ENCODE results near the gene GANAB.
A peak's percentile ranks its signal among the peaks of the same experiment; 100 is the strongest.
"Not testable (repeated sequence)": the region's sequence is repeated elsewhere in the genome, so short reads cannot be mapped to it uniquely, and the experiment has no call there.

The GANAB gene

DNA sequence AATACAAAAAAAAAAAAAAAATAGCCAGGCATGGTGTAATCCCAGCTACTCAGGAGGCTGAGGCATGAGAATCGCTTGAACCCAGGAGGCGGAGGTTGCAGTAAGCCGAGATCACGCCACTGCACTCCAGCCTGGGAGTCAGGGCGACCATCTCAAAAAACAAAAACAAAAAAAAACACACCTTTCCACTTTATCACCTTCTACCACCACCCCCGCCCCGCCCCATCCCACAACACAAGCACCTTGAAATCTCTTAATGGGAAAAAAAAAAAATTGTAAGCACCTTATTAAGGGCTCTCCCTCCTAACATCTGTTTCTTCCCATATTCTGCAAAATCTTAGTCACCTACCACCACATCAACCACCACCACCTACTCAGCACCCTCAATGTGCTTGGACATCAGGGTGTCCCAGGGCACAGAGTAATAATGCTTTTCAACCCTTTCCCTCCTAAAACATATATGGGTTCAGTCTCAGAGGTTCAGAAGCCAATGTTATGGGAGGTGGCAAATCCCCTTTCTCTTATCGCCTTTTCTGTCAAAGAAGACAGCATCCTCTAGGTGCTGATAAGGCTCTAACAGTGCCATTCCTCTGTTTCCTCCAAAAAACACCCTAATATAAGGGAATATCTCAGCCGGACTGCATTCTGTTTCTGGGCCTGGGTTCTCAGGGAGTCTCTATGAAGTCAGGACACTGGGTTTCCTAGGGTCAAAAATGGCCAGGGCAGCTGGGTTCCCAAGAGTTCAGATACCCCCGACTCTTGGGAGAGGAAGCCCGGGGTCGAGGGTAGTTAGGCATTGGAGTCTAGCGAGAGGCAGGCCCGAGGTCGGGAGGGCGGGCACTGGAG, 6.0 kb upstream of the GANAB start:
- no peak for DNase-seq (ENCODE audit: low read depth)

DNA sequence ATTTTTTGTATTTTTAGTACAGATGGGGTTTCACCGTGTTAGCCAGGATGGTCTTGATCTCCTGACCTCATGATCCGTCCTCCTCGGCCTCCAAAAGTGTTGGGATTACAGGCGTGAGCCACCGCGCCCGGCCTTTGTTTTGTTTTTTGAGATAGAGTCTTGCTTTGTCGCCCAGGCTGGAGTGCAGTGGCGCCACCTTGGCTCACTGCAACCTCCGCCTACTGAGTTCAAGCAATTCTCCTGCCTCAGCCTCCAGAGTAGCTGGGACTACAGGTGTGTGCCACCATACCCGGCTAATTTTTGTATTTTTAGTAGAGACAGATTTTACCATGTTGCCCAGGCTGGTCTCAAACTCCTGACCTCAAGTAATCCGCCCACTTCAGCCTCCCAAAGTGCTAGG, 3.9 kb upstream of the GANAB start:
- not testable (repeated sequence) for DNase-seq (ENCODE audit: low read depth); H3K4me3 ChIP-seq (ENCODE audit: low read depth, low read length)

More for the DNA sequence above, 6.0 kb upstream of the GANAB start:
- TF ChIP-seq, protein P1, sequence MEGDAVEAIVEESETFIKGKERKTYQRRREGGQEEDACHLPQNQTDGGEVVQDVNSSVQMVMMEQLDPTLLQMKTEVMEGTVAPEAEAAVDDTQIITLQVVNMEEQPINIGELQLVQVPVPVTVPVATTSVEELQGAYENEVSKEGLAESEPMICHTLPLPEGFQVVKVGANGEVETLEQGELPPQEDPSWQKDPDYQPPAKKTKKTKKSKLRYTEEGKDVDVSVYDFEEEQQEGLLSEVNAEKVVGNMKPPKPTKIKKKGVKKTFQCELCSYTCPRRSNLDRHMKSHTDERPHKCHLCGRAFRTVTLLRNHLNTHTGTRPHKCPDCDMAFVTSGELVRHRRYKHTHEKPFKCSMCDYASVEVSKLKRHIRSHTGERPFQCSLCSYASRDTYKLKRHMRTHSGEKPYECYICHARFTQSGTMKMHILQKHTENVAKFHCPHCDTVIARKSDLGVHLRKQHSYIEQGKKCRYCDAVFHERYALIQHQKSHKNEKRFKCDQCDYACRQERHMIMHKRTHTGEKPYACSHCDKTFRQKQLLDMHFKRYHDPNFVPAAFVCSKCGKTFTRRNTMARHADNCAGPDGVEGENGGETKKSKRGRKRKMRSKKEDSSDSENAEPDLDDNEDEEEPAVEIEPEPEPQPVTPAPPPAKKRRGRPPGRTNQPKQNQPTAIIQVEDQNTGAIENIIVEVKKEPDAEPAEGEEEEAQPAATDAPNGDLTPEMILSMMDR (IDR thresholded peaks at IDR 0.05; ENCODE audit: control insufficient read depth, extremely low read depth, insufficient read depth) = no peak
- peak overlapping the region; percentile 87 for H3K4me3 ChIP-seq (ENCODE audit: low read depth, low read length)

DNA sequence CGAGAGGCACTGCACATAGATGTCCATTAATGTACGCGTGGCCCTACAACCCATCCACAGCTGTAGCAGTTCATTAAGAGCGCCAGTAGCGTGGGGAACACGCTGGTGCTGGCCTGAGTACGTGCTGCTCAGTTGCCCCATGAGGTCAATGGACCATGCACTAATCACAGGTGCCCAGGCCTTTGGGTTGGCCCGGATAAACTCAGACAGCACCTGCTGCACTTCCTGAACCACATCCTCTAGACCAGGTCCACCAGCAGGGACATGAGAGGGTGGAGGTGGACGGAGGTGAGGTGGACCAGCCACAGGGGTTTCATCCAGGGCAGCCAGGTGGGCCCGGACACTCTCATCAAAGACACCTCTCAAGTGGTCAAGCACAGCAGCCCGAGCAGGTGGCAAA, 3.1 kb upstream of the GANAB start:
- H3K4me3 ChIP-seq (ENCODE audit: low read depth, low read length) = no peak overlapping the region
- DNase-seq (ENCODE audit: low read depth) = no peak
- TF ChIP-seq, protein P1 (IDR thresholded peaks at IDR 0.05; ENCODE audit: control insufficient read depth, extremely low read depth, insufficient read depth) = no peak

DNA sequence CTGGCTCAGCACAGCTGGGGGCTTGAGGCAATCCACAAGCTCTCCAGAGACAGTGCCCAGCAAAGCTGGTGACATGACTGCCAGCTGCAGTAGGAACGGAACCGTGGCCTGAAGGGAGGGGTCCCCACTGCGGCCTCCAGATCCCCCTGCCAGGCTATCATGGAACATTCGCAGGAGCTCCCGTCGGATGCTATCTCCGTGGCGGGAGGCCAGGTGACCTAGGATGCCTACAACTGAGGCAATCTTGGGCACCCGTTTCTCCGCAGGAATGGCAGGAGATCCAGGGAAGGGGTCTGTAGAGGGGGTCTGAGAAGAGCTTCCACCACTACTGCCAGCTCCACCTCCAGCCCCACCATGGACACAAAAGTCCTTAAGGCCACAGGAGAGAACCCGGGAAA, 2.6 kb upstream of the GANAB start:
- TF ChIP-seq, protein P1 (IDR thresholded peaks at IDR 0.05; ENCODE audit: control insufficient read depth, extremely low read depth, insufficient read depth) = no peak
- no peak overlapping the region for H3K4me3 ChIP-seq (ENCODE audit: low read depth, low read length)
- no peak for DNase-seq (ENCODE audit: low read depth)

DNA sequence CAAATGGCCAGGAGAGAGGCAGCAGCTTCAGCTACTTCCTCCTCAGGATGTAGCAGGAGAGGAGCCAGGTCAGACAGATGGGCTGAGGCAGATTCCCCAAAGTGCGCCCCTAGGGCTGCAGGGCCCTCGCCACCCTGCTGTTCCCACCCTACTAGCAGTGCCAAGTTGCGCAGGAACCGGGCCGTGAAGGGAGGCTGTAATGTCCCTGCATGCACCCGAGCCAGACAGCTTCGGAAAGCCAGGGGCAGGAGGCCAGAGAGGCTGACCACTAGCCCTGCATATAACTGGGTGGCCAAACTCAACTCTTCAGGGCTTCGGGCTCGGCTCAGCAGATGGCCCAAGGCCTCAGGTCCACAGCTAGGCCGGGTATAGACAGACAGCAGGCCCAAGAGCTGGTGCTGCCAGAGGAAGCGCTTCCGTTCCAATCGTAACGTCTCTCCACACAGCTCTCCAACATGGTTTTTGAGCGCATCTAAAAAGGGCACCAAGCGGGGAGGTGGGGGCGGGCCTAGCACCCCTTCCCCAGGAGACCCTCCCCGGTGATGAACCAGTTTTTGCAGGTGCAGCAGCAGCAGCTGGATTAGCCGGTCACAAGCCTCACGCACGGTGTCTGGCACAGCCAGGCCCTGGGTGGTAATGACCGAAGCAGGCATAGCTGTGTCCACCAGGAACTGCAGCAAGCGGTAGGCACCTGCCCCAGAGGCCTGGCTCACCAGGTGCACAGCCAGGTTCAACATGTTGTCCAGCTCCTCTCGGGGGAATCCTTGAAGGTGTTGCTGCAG, 2.0 kb upstream of the GANAB start:
- DNase-seq (ENCODE audit: low read depth) = no peak
- H3K4me3 ChIP-seq (ENCODE audit: low read depth, low read length) = no peak overlapping the region
- TF ChIP-seq, protein P1 (IDR thresholded peaks at IDR 0.05; ENCODE audit: control insufficient read depth, extremely low read depth, insufficient read depth) = no peak

DNA sequence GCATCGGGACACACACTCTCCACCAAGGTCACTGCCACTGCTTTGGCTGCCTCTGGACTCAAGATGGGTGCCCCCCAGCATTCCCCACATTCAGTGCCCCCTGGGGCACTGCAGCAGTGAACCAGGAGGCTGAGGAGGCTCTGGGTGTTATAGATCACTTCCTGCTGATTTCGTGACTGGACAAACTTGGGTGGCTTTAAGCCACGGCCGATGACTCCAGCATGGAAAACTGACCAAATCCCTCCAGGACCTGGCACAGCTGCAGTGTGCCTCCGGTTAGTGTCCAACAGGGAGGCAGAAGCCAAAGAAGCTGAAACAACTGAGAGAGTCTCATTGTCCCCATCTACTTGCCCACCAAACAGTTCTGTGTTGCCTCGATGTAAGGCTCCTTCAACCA, 1.2 kb upstream of the GANAB start:
- TF ChIP-seq, protein P1 (IDR thresholded peaks at IDR 0.05; ENCODE audit: control insufficient read depth, extremely low read depth, insufficient read depth) = no peak
- no peak for DNase-seq (ENCODE audit: low read depth)
- H3K4me3 ChIP-seq (ENCODE audit: low read depth, low read length) = no peak overlapping the region

DNA sequence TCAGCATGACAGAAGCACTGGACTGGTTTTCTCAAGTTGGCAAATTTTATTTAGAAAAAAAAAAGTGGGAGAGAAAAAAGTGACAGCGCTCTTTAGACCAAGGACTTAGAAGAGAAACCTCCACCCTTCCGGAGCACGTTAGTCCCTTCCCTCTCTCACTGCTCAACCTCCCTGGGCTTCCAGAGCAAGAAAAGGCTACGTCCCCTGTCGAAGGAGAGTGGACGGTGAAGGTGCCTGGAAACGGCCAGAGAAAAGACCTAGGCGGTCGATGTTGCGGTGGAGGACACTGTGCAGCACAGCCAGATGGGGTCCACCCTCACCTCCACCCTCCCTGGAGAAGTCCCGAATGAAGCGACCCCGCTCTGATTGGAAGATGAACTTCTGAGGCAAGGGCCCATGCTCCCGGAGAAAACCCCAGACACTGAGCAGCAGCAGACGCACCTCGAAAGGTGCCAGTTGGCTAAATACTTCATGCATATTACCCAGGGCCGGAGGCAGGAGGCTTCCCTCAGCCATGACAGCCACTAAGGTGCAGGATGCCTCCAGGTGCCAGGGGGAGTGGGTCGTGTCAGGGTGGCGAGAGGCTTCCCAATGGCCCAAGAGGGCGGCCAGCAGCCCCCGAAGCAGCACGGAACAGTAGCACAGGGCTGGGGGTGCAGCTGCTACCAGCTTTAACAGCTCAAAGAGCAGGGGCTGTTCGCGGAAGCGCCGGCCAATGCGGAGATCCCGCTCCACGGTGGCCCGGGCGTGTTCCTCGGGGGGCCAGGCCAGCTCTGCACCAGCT, 604 bp upstream of the GANAB start:
- TF ChIP-seq, protein P1 (IDR thresholded peaks at IDR 0.05; ENCODE audit: control insufficient read depth, extremely low read depth, insufficient read depth) = no peak
- H3K4me3 ChIP-seq (ENCODE audit: low read depth, low read length) = peak overlapping the region; percentile 6; the same call in 1 of the 2 replicates
- DNase-seq (ENCODE audit: low read depth) = no peak
